Measurements from ENCODE around the gene ZNF497. TPM values are rescaled to one million over a fixed set of nuclear protein-coding genes. Genes with fewer than 3 reads are reported as not detected.

ZNF497 gene
- total RNA-seq, result 2.5 TPM
- long read RNA-seq, partial matches to known transcripts, result 0 of 13 reads
- long read RNA-seq, other reads (novel, unspliced or antisense), result 10 of 13 reads

GRCh38 chr19:58362272-58362994 is at the start of gene ZNF497:
Gene ZNF497, minus strand, starts transcription at chr19:58362751. Its CDS starts 5,116 bp downstream, at chr19:58357635.
- ATAC-seq (peak; percentile 97), DNase-seq (peak; percentile 99)
- H3K27ac ChIP-seq, result peak within 1 kb of the TSS; percentile 95
- peak within 1 kb of the TSS; percentile 92 for H3K4me3 ChIP-seq
- H3K9me3 ChIP-seq, result no peaks in the 10 kb centered on the region
- intact Hi-C loops (cut with DNase I), result no loop called here
- TF ChIP-seq, protein P1, sequence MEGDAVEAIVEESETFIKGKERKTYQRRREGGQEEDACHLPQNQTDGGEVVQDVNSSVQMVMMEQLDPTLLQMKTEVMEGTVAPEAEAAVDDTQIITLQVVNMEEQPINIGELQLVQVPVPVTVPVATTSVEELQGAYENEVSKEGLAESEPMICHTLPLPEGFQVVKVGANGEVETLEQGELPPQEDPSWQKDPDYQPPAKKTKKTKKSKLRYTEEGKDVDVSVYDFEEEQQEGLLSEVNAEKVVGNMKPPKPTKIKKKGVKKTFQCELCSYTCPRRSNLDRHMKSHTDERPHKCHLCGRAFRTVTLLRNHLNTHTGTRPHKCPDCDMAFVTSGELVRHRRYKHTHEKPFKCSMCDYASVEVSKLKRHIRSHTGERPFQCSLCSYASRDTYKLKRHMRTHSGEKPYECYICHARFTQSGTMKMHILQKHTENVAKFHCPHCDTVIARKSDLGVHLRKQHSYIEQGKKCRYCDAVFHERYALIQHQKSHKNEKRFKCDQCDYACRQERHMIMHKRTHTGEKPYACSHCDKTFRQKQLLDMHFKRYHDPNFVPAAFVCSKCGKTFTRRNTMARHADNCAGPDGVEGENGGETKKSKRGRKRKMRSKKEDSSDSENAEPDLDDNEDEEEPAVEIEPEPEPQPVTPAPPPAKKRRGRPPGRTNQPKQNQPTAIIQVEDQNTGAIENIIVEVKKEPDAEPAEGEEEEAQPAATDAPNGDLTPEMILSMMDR (IDR thresholded peaks at IDR 0.05), result peak; percentile 18
- peaks cover 4% of the 10 kb centered on the region for H3K27me3 ChIP-seq (ENCODE audit: low read depth)
- no peaks in the 10 kb centered on the region for H3K36me3 ChIP-seq
- H3K4me1 ChIP-seq, result peaks cover 10% of the 10 kb centered on the region

- DNase-seq, result no peak
- H3K36me3 ChIP-seq, result peaks cover 3% of the 10 kb centered on the region
- peak; percentile 31 to 39 for ATAC-seq
Observed at GRCh38 chr19:58409010-58409790, 46.6 kb upstream of the ZNF497 start.

GRCh38 chr19:58408152-58409009 is 45.8 kb upstream of the ZNF497 start, which contains the start of gene ZNF584:
Gene ZNF584, plus strand, starts transcription at chr19:58408649. Its CDS starts 499 bp downstream, at chr19:58409148.
- Histone ChIP-seq H3K4me1 (peaks cover 28% of the 10 kb centered on the region), H3K9me3 (no peaks in the 10 kb centered on the region), H3K27ac (peak within 1 kb of the TSS; percentile 89), H3K27me3 (ENCODE audit: low read depth) (no peaks in the 10 kb centered on the region), H3K4me3 (peak within 1 kb of the TSS; percentile 90), H3K36me3 (peaks cover 3% of the 10 kb centered on the region)
- TF ChIP-seq, protein P1 (IDR thresholded peaks at IDR 0.05), result no peak
- DNase-seq, result peak; percentile 96
- peak; percentile 99 for ATAC-seq
- intact Hi-C loops (cut with DNase I), result no loop called here

More at GRCh38 chr19:58409010-58409790, 46.6 kb upstream of the ZNF497 start:
- Histone ChIP-seq H3K27ac (peak overlapping the region; percentile 89), H3K27me3 (ENCODE audit: low read depth) (no peaks in the 10 kb centered on the region), H3K9me3 (no peaks in the 10 kb centered on the region), H3K4me1 (peaks cover 28% of the 10 kb centered on the region), H3K4me3 (peak overlapping the region; percentile 90)
- intact Hi-C loops (cut with DNase I), result no loop called here
- TF ChIP-seq, protein P1 (IDR thresholded peaks at IDR 0.05), result no peak

GRCh38 chr19:58407658-58408151 is 45.2 kb upstream of the ZNF497 start:
- DNase-seq, result no peak
- TF ChIP-seq, protein P1 (IDR thresholded peaks at IDR 0.05), result no peak
- intact Hi-C loops (cut with DNase I), result no loop called here
- H3K9me3 ChIP-seq, result no peaks in the 10 kb centered on the region
- peaks cover 28% of the 10 kb centered on the region for H3K4me1 ChIP-seq
- H3K27ac ChIP-seq, result peak overlapping the region; percentile 89
- no peaks in the 10 kb centered on the region for H3K36me3 ChIP-seq
- no peaks in the 10 kb centered on the region for H3K27me3 ChIP-seq (ENCODE audit: low read depth)
- H3K4me3 ChIP-seq, result peak overlapping the region; percentile 90
- peak; percentile 16 to 21 for ATAC-seq

All from lower lobe of right lung (tissue), 2 donors.